Measurements from ENCODE around the gene ULK1.

The ULK1 gene

DNA sequence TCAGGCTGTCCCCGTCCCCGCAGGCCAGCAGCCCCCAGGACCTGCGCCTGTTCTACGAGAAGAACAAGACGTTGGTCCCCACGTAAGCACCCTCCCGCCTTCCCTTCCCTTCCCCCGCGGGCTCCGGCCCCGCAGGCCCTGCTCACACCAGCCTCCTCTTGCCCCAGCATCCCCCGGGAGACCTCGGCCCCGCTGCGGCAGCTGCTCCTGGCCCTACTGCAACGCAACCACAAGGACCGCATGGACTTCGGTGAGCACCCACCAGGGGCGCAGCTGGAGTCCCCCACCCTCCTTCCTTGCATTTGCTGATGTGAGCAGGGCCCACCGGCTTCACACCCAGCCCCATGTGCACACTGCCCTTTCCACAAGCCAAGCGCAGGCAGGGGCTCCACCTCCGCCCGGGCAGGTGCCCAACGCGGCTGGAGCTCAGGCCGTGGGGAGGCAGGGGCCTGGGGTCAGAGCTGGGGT is 15.4 kb downstream of the ULK1 start:
- no peak for DNase-seq (ENCODE audit: low spot score)
- TF ChIP-seq, protein P1, sequence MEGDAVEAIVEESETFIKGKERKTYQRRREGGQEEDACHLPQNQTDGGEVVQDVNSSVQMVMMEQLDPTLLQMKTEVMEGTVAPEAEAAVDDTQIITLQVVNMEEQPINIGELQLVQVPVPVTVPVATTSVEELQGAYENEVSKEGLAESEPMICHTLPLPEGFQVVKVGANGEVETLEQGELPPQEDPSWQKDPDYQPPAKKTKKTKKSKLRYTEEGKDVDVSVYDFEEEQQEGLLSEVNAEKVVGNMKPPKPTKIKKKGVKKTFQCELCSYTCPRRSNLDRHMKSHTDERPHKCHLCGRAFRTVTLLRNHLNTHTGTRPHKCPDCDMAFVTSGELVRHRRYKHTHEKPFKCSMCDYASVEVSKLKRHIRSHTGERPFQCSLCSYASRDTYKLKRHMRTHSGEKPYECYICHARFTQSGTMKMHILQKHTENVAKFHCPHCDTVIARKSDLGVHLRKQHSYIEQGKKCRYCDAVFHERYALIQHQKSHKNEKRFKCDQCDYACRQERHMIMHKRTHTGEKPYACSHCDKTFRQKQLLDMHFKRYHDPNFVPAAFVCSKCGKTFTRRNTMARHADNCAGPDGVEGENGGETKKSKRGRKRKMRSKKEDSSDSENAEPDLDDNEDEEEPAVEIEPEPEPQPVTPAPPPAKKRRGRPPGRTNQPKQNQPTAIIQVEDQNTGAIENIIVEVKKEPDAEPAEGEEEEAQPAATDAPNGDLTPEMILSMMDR (IDR thresholded peaks at IDR 0.05; ENCODE audit: extremely low read depth, missing control alignments), result no peak

DNA sequence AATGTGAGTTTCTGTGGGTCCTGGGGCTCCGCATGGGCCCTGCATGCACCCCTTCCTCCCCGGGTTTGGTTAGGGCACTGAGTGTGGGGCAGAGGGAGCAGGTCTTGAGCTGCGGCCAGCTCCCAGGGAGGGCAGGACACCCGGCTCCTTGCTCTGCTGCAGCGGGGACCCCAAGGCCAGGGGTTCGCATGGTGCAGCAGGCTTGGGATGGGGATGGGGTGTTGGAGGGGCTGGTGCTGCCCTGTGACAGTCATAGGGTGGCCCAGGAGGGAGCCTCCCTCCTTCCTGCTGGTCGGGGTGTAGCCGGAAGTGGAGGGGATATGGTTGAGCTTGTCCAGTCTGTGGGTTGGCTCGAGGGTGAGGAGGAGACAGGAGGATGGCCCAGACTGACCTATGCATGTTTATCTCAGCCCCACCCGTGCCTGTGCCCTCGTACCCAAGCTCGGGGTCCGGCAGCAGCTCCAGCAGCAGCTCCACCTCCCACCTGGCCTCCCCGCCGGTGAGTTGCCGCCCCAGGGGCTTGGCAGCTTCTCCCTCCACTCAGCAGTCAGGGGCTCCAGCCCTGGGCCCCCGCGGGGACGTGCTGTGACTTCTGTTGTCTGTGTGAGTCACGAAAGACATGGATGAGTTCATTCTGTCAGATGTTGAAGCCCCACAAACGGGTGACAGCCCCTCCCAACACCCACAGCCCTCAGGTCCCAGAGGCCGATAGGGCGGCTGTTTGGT is 16.0 kb downstream of the ULK1 start:
- TF ChIP-seq, protein P1 (IDR thresholded peaks at IDR 0.05; ENCODE audit: extremely low read depth, missing control alignments), result no peak
- DNase-seq (ENCODE audit: low spot score), result no peak

DNA sequence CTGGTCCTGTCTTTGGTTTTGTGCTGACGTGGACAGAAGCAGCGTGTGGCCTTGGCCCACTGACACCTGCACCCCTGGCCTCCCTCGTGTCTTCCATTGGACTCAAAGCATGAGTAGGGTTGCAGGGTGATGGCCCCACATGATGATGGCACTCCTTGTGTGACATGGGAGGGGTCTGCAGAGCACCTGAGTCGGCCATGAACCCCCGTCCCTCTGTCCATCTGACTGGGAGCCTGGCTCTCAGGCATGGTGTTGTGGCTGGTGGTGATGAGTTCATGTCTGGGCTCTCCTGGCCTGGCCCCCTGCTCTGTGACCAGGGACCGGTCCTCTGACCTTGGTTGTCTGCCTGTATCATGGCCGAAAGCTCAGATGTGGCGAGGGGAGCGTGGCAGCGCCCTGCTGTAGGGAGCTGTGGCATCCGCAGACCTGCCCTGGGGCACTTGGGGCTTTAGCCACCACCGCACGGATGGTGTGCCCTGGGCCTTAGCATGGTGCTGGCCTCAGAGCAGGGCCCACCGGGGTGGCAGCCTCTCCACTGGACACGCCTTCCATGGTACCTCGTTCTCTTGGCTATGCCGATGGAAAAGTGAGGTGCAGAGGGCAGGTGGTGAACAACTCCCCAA is 16.7 kb downstream of the ULK1 start:
- TF ChIP-seq, protein P1 (IDR thresholded peaks at IDR 0.05; ENCODE audit: extremely low read depth, missing control alignments), result no peak
- no peak for DNase-seq (ENCODE audit: low spot score)

DNA sequence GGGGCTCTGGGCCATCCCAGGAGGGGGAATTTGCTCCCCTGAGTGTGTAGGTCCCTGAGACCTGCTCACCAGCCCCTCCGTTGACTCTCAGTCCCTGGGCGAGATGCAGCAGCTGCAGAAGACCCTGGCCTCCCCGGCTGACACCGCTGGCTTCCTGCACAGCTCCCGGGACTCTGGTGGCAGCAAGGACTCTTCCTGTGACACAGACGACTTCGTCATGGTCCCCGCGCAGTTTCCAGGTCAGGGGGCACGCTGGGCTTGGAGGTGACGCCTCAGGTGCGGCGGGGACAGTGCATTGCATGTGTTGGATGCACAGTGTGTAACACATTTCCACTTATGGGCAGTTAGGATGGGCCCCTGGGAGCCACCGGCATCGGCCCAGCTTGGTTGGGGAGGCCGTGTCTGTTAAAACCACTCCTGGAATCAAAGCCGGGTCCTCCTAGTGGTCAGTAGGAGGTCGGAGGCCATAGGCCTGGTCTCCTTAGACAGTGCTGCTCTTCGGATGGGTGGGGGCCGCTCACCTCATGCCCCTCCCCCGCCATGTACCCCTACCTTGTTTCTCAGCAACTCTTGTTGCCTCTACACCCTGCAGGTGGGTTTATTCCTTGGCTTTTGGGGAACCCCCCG is 17.5 kb downstream of the ULK1 start:
- no peak for DNase-seq (ENCODE audit: low spot score)
- TF ChIP-seq, protein P1 (IDR thresholded peaks at IDR 0.05; ENCODE audit: extremely low read depth, missing control alignments), result no peak

DNA sequence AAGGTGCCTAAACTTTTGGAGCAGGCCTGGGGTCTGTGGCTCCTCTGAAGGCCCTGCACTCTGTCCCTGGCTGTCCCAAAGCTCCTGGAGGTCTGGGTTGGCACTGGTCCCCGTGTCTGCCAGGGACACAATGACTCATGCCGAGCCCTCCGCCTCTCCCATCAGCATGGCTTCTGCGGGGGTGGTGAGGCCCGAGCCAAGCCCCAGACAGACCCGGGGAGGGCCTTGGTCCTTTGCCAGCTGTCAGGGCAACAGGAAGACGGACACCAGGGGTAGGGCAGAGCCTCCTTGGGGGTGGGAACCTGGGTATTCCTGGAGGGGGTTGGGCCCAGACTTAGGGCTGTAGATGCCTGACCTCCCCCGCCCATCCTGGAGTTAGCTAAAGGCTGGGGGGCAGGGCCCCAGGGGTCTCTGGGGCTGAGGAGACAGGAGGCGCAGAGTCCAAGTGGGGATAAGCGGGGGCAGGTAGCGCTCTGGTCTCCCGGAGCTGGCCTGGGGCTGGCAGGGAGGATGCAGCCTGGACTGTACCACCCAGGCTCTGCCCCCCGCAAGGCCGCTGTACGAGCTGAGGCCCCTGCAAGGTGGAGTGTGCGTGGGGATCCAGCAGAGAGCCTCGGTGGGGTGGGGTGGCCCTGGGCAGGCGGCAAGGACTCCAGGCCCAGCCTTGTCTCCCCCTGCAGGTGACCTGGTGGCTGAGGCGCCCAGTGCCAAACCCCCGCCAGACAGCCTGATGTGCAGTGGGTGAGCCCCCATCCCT is 18.3 kb downstream of the ULK1 start:
- TF ChIP-seq, protein P1 (IDR thresholded peaks at IDR 0.05; ENCODE audit: extremely low read depth, missing control alignments), result no peak
- DNase-seq (ENCODE audit: low spot score), result no peak

DNA sequence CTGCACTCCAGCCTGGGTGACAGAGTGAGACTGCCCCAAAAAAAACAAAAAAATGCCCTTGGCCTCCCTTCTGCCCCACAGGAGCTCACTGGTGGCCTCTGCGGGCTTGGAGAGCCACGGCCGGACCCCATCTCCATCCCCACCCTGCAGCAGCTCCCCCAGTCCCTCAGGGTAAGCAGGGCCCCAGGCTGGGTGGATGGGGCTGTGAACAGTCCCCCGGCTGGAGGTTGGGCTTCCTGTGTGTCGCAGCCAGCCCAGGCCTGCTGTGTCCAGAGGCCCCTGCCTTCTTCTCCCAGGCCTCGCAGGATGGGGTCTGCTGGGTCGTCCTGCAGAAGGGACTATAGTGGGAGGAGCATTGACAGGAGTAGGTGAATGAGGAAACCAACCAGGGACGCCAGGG is 19.2 kb downstream of the ULK1 start:
- DNase-seq (ENCODE audit: low spot score), result no peak
- TF ChIP-seq, protein P1 (IDR thresholded peaks at IDR 0.05; ENCODE audit: extremely low read depth, missing control alignments), result no peak
